ENCODE results near the gene MYL4. TPM values are rescaled to one million over a fixed set of nuclear protein-coding genes. Genes with fewer than 3 reads are reported as not detected.

MYL4 gene
- total RNA-seq, 2 experiments from 2014 or later = not detected

DNA sequence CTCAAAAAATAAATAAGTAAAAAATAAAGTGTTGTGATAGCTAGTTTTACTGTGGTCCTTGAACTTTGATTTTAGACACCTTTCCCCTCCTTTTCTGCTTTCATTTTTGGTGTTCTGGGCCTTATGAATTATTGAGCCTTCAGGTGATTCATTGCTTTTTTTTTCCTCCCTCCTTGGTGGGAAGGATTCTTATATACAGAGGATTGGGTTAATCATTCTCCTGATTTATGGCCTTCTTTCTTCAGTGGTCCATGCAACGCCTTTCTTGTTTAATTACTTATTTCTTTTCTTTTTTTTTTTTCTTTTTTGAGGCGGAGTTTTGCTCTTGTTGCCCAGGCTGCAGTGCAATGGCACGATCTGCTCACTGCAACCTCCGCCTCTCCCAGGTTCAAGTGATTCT is 8.0 kb upstream of the MYL4 start:
- H3K4me3 Mint-ChIP-seq = no peak overlapping the region
- H3K27ac Mint-ChIP-seq = no peak overlapping the region
- intact Hi-C loops (cut with micrococcal nuclease) = no loop called here

DNA sequence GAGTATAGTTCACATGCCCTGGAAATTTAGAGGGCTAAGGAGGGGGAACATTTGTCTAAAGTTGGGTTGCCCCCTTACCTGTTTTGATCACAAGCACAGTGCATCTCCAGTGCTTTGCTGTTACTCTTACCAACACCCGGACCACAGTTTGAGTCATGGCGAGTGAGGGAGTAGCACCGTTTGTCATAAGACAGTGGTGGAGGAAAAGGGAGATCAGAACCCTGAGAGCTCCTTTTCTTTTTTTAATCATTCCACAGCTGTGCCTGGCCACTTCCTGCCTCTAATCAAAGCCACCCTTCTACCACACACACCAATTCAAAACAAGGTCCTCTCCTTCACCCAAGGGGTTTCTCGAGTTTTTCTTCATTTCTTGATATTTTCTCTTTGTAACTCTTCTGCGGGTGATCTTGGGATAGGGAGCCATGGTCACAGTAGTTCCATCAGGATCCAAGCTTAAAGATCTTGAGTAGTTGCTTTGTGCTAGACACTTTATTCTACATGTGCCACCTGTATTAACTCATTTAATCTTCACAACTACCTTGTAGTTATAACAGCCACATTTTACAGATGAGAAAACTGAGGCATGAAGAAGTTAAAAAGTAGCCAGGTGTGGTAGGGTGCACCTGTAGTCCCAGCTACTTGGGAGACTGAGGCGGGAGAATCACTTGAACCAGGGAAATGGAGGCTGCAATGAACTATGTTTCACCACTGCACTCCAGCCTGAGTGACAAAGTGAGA is 5.0 kb upstream of the MYL4 start:
- TF ChIP-seq, protein P1, sequence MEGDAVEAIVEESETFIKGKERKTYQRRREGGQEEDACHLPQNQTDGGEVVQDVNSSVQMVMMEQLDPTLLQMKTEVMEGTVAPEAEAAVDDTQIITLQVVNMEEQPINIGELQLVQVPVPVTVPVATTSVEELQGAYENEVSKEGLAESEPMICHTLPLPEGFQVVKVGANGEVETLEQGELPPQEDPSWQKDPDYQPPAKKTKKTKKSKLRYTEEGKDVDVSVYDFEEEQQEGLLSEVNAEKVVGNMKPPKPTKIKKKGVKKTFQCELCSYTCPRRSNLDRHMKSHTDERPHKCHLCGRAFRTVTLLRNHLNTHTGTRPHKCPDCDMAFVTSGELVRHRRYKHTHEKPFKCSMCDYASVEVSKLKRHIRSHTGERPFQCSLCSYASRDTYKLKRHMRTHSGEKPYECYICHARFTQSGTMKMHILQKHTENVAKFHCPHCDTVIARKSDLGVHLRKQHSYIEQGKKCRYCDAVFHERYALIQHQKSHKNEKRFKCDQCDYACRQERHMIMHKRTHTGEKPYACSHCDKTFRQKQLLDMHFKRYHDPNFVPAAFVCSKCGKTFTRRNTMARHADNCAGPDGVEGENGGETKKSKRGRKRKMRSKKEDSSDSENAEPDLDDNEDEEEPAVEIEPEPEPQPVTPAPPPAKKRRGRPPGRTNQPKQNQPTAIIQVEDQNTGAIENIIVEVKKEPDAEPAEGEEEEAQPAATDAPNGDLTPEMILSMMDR (IDR thresholded peaks at IDR 0.05) = no peak
- POLR2A ChIA-PET = interaction anchor here (1.2 to 1.6 kb wide), 2 partner anchors 15 to 16 kb away, joined by 5 to 11 read pairs; partner anchors contain the start of gene CDC27
- no peaks in the 10 kb centered on the region for H3K27me3 Mint-ChIP-seq
- intact Hi-C loops (cut with micrococcal nuclease) = no loop called here
- peak overlapping the region; percentile 41 for H3K4me3 Mint-ChIP-seq
- H3K36me3 Mint-ChIP-seq (ENCODE audit: low read depth) = no peaks in the 10 kb centered on the region
- peak; percentile 86 for DNase-seq
- H3K4me1 Mint-ChIP-seq (ENCODE audit: low read depth) = peaks cover 56% of the 10 kb centered on the region
- H3K27ac Mint-ChIP-seq = peak overlapping the region; percentile 92
- CTCF ChIA-PET = interaction anchor here (1.5 kb wide), 1 partner anchor 25 kb away, joined by 4 read pairs; no protein-coding TSS in a partner anchor
- peak; percentile 77 for ATAC-seq
- H3K9me3 Mint-ChIP-seq = no peaks in the 10 kb centered on the region

More for the DNA sequence above, 8.0 kb upstream of the MYL4 start:
- Mint-ChIP-seq H3K27me3 (no peaks in the 10 kb centered on the region), H3K36me3 (ENCODE audit: low read depth) (no peaks in the 10 kb centered on the region), H3K9me3 (no peaks in the 10 kb centered on the region), H3K4me1 (ENCODE audit: low read depth) (peaks cover 43% of the 10 kb centered on the region)
- no peak for DNase-seq
- TF ChIP-seq, protein P1 (IDR thresholded peaks at IDR 0.05) = no peak
- ATAC-seq = no peak
- ChIA-PET CTCF (interaction anchor here (1.8 kb wide), 1 partner anchor 10 kb away, joined by 7 read pairs; no protein-coding TSS in a partner anchor), POLR2A (interaction anchor here (0.6 to 1.2 kb wide), 2 partner anchors 18 to 34 kb away, joined by 3 read pairs; no protein-coding TSS in a partner anchor)

DNA sequence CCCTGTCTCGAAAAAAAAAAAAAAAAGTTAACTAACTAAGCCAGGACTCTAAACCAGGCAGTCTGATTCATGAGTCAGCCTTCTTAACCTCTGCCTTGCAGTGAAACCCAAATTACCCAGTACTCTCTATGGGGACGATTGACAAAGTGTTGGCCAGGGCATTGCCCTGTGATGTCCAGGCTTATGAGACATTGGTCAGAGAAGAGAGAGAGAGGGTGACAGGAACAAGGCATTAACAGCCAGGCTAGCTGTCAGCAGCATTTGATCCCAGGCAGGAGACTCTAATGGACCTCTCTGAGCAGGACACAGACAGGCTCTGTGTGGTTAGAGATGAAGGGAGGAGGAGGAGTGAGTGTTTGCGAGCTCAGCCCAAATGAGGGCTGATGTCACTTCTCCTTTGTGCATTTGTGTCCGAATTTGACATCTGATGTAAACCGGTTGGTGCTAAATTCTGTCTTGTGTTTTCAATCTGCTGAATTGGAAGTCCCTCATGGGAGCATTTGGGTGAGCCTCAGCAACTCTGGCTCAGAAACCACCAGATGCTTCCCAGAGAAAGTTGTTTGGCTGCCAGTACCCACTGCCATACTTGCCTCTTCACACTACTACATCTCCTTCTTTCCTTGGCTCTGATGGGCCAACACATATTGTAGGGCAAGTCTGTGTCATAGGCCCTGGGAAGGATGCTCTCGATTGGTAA is 4.3 kb upstream of the MYL4 start:
- H3K27me3 Mint-ChIP-seq = no peaks in the 10 kb centered on the region
- ChIA-PET CTCF (interaction anchor here (1.5 to 2.0 kb wide), 2 partner anchors 15 to 25 kb away, joined by 4 to 6 read pairs; no protein-coding TSS in a partner anchor), POLR2A (interaction anchor here (1.2 to 3.0 kb wide), 3 partner anchors 15 kb away, joined by 5 to 14 read pairs (median 11); partner anchors contain the start of gene CDC27)
- peak; percentile 71 for ATAC-seq
- no peaks in the 10 kb centered on the region for H3K36me3 Mint-ChIP-seq (ENCODE audit: low read depth)
- H3K4me1 Mint-ChIP-seq (ENCODE audit: low read depth) = peaks cover 54% of the 10 kb centered on the region
- H3K27ac Mint-ChIP-seq = peak overlapping the region; percentile 92
- TF ChIP-seq, protein P1 (IDR thresholded peaks at IDR 0.05) = no peak
- H3K9me3 Mint-ChIP-seq = no peaks in the 10 kb centered on the region
- peak; percentile 42 for DNase-seq
- H3K4me3 Mint-ChIP-seq = peak overlapping the region; percentile 49
- intact Hi-C loops (cut with micrococcal nuclease) = no loop called here

DNA sequence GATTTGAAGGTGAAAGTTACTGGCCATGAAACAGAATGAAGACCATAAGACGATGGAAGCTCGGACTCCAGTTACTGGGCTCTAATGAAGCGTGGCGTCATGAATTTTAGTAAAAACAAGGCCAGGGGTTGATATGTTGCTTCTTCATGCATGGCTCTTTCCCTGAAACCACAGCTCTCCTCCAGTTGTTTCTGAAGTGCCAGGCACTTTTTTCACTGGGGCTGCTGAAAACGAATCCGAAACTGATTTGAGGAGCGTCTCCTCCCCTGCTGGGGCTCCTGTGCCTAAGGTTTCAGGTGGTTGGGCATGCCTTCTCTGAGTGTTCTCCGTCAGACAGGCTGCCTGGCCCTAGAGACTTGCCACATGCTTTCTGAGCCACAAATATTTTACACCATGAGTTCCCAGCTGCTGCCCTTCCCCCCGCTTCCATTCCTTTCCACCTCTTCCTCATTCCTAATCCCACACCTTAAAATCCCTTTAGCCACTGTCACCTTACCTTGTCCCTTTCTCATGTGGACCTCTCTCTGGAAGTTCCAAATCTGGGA is 3.7 kb upstream of the MYL4 start:
- Mint-ChIP-seq H3K4me3 (peak overlapping the region; percentile 49), H3K27ac (peak overlapping the region; percentile 92), H3K4me1 (ENCODE audit: low read depth) (peaks cover 48% of the 10 kb centered on the region), H3K9me3 (no peaks in the 10 kb centered on the region), H3K27me3 (no peaks in the 10 kb centered on the region), H3K36me3 (ENCODE audit: low read depth) (no peaks in the 10 kb centered on the region)
- intact Hi-C loops (cut with micrococcal nuclease) = no loop called here
- ATAC-seq (peak; percentile 52), DNase-seq (peak; percentile 78)
- TF ChIP-seq, protein P1 (IDR thresholded peaks at IDR 0.05) = no peak
- ChIA-PET POLR2A (interaction anchor here (3.0 kb wide), 1 partner anchor 14 kb away, joined by 14 read pairs; no protein-coding TSS in a partner anchor), CTCF (interaction anchor here (0.8 to 2.0 kb wide), 4 partner anchors 14 to 24 kb away, joined by 3 to 6 read pairs (median 4); partner anchors contain the start of gene CDC27)

Data from activated CD8-positive, alpha-beta T cell treated with anti-CD3 and anti-CD28 coated beads for 36 hours (primary cell).